Endothelial cell of umbilical vein (primary cell): ENCODE measurements around the gene CYP4F22. TPM values are rescaled to one million over a fixed set of nuclear protein-coding genes. Genes with fewer than 3 reads are reported as not detected.

ENCODE experiments used
- BruUV-seq: library from RNA; stranded (reverse); fragments of 400-500 nt; replicated peaks from 2 replicates; lab custom pipeline; 2021; lab: Mats Ljungman, UMichigan
- CTCF ChIA-PET: fragments of 300-600, 350-600 bp; sonication (Branson Sonifier 250); formaldehyde crosslinking; loops from one replicate; lab custom pipeline; 2021; ENCODE audit warnings: antibody characterized with exemption, inconsistent platforms; lab: Charles Lee
- POLR2A ChIA-PET: fragments of 300-600, 350-600 bp; sonication (Branson Sonifier 250); formaldehyde crosslinking; loops from one replicate; lab custom pipeline; 2021; ENCODE audit warnings: antibody characterized with exemption, inconsistent platforms; lab: Charles Lee
- DNase-seq: peaks from one replicate; pipeline ENCODE4 v3.0.0-alpha.2; 2011; ENCODE audit warnings: low read depth, low spot score
- FAIRE-seq: peaks from 2 replicates; lab custom pipeline; 2011; peaks lifted over from hg19 to GRCh38; lab: Jason Lieb, UNC
- H2AFZ ChIP-seq: 2 replicates; pipeline ENCODE4 v1.6.0; 2012; ENCODE audit warnings: low read depth, low read length, control low read depth, inconsistent platforms
- H3K27ac ChIP-seq: 2 replicates; pipeline ENCODE4 v1.5.1; 2011; ENCODE audit warnings: low read depth, mild to moderate bottlenecking, control low read depth, low read length, moderate library complexity; ENCODE audit not compliant: insufficient read depth
- H3K27me3 ChIP-seq, 2 experiments: 2 replicates each; pipeline versions ENCODE4 v1.6.0 to v1.6.1; 2011; ENCODE audit warnings: low read length in 2 of 2, mixed read lengths in 1 of 2; ENCODE audit not compliant: control insufficient read depth in 2 of 2, insufficient read depth in 2 of 2
- H3K36me3 ChIP-seq, 2 experiments: 2 replicates in 1 of 2; 3 replicates in 1 of 2; pipeline ENCODE4 v1.5.1; 2011; ENCODE audit warnings: low read length in 2 of 2, mild to moderate bottlenecking in 1 of 2, moderate library complexity in 1 of 2; ENCODE audit not compliant: control insufficient read depth in 2 of 2, insufficient read depth in 2 of 2; ENCODE audit errors: extremely low read depth in 1 of 2
- H3K4me1 ChIP-seq: 3 replicates; pipeline ENCODE4 v1.5.1; 2011; ENCODE audit warnings: mild to moderate bottlenecking, low read length; ENCODE audit not compliant: control insufficient read depth, insufficient read depth; ENCODE audit errors: extremely low read depth
- H3K4me2 ChIP-seq: 2 replicates; pipeline ENCODE4 v1.6.1; 2011; ENCODE audit warnings: low read length, control low read depth, mixed read lengths; ENCODE audit not compliant: insufficient read depth
- H3K4me3 ChIP-seq, 3 experiments: fragments of 200-600 bp in 1 of 3; sonication (generic), shearing (Covaris generic) in 1 of 3; replicated peaks in 1 of 3; 2 replicates each; pipeline ENCODE4 v1.5.1; 2011 to 2016; ENCODE audit warnings: control low read depth in 3 of 3, low read length in 3 of 3, mild to moderate bottlenecking in 2 of 3, inconsistent platforms in 1 of 3, low read depth in 1 of 3, moderate library complexity in 1 of 3; ENCODE audit not compliant: insufficient read depth in 1 of 3
- H3K79me2 ChIP-seq: 2 replicates; pipeline ENCODE4 v1.6.0; 2012; ENCODE audit warnings: low read length, inconsistent platforms; ENCODE audit not compliant: control insufficient read depth, insufficient read depth
- H3K9ac ChIP-seq: replicated peaks from 2 replicates; pipeline ENCODE3; 2011; ENCODE audit warnings: low read length, control low read depth; ENCODE audit not compliant: insufficient read depth; ENCODE audit errors: extremely low read depth
- H3K9me1 ChIP-seq: replicated peaks from 3 replicates; pipeline ENCODE4 v1.6.0; 2011; ENCODE audit warnings: mild to moderate bottlenecking, low read length; ENCODE audit not compliant: control insufficient read depth, insufficient read depth; ENCODE audit errors: extremely low read depth
- H3K9me3 ChIP-seq: replicated peaks from 2 replicates; pipeline ENCODE4 v1.5.1; 2012; ENCODE audit warnings: low read length, inconsistent platforms; ENCODE audit not compliant: control insufficient read depth, insufficient read depth
- H4K20me1 ChIP-seq: replicated peaks from 2 replicates; pipeline ENCODE3; 2011; ENCODE audit warnings: mild to moderate bottlenecking, low read length; ENCODE audit not compliant: control insufficient read depth, insufficient read depth; ENCODE audit errors: extremely low read depth
- CTCF ChIP-seq, 2 donors: IDR thresholded peaks; 1 replicate in 1 of 2; 2 replicates in 1 of 2; pipeline ENCODE4 v1.5.1; 2011; ENCODE audit warnings: low read length in 2 of 2, mild to moderate bottlenecking in 2 of 2, moderate library complexity in 2 of 2, control low read depth in 1 of 2, inconsistent platforms in 1 of 2, low read depth in 1 of 2; ENCODE audit not compliant: insufficient read depth in 1 of 2; ENCODE audit errors: extremely low read depth in 1 of 2
- EZH2 ChIP-seq: IDR thresholded peaks from 2 replicates; pipeline ENCODE4 v1.6.1; 2012; ENCODE audit warnings: borderline replicate concordance, low read depth, mild to moderate bottlenecking, moderate library complexity, low read length, inconsistent platforms; ENCODE audit not compliant: severe bottlenecking
- FOS ChIP-seq: IDR thresholded peaks from 2 replicates; pipeline ENCODE4 v1.6.1; 2011; ENCODE audit warnings: mild to moderate bottlenecking, low read length, moderate library complexity, borderline replicate concordance; ENCODE audit not compliant: insufficient read depth
- GATA2 ChIP-seq: IDR thresholded peaks from 2 replicates; pipeline ENCODE4 v1.7.0; 2011; ENCODE audit warnings: low read depth, mild to moderate bottlenecking, moderate library complexity, mixed read lengths, low read length; ENCODE audit not compliant: insufficient read length, insufficient read depth
- JUN ChIP-seq: IDR thresholded peaks from 2 replicates; pipeline ENCODE4 v1.6.1; 2011; ENCODE audit warnings: borderline replicate concordance, low read depth; ENCODE audit not compliant: insufficient read length, insufficient read depth
- MAX ChIP-seq: IDR thresholded peaks from 2 replicates; pipeline ENCODE4 v1.6.1; 2011; ENCODE audit not compliant: insufficient read depth, insufficient read length
- MYC ChIP-seq: IDR thresholded peaks from one replicate; pipeline ENCODE4 v1.6.1; 2011; ENCODE audit warnings: mild to moderate bottlenecking, low read depth, low read length
- POLR2A ChIP-seq: IDR thresholded peaks from 2 replicates; pipeline ENCODE4 v1.6.1; 2012; ENCODE audit warnings: low read depth, mild to moderate bottlenecking, control low read depth, low read length
- POLR2AphosphoS5 ChIP-seq: IDR thresholded peaks from 2 replicates; pipeline ENCODE4 v1.6.1; 2012; ENCODE audit warnings: low read depth, mild to moderate bottlenecking, control low read depth, low read length, moderate library complexity; ENCODE audit not compliant: insufficient read depth
- dilution Hi-C: fragments of 300-500 bp; cut with MboI; formaldehyde crosslinking; loops from one replicate; pipeline ENCODE4 v1.15.0; 2019; ENCODE audit warnings: low sequenced_read_pairs; ENCODE audit not compliant: extremely low pct_ligation_motif_present
- intact Hi-C: fragments of 100-400 bp; cut with micrococcal nuclease; formaldehyde crosslinking; loops from one replicate; pipeline ENCODE4 v1.10.0; 2022
- polyA plus RNA-seq, 4 experiments: library from polyadenylated mRNA; depleted of rRNA in 3 of 4; stranded (reverse) in 3 of 4; unstranded in 1 of 4; fragments of >200 nt; gene quantifications; 2 replicates each; pipeline versions ENCODE4 v1.2.1 to v1.2.3, GENCODE V29; 2011 to 2012; ENCODE audit warnings: missing spikeins in 1 of 4
- total RNA-seq: library from RNA; stranded (reverse); gene quantifications from 2 replicates; pipeline ENCODE4 v1.2.3, GENCODE V29; 2021

CYP4F22 gene
- total and polyA plus RNA-seq, 2 donors (not counting 3 experiments of a cell fraction or from before 2014, with no cell fraction given) = not detected

- Histone ChIP-seq H3K27me3 (no peaks in the 10 kb centered on the region), H3K36me3 (no peaks in the 10 kb centered on the region), H4K20me1 (no peaks in the 10 kb centered on the region), H3K4me1 (no peaks in the 10 kb centered on the region), H3K27ac (no peak overlapping the region), H3K9me1 (no peaks in the 10 kb centered on the region), H3K79me2 (no peaks in the 10 kb centered on the region), H3K4me2 (no peak overlapping the region), H3K9ac (no peak overlapping the region), H3K9me3 (no peaks in the 10 kb centered on the region), H3K4me3 (no peak overlapping the region), H2AFZ (no peak overlapping the region)
- no peak for DNase-seq
- intact Hi-C loops (no loop called here), dilution Hi-C loops (no loop called here)
- ChIA-PET CTCF (no interaction called here), POLR2A (no interaction called here)
- BruUV-seq = no TSS peak
- TF ChIP-seq FOS (no peak), EZH2 (no peak), POLR2A (no peak), JUN (no peak), CTCF (IDR thresholded peaks at IDR 0.05; ENCODE audit: extremely low read depth in 1 of 2, insufficient read depth in 1 of 2, low read depth in 1 of 2, low read length in 2 of 2) (no peak), MYC (no peak), POLR2AphosphoS5 (no peak), GATA2 (no peak), MAX (no peak)
- no peak for FAIRE-seq
These were observed 28.0 kb downstream of the CYP4F22 start for GRCh38 chr19:15536350-15536749.
